HG03442 (cell line): ENCODE measurements around the gene DGKZ.

ENCODE experiments used
- ATAC-seq: cut with Tn5 transposase; IDR thresholded peaks from one replicate; pipeline ENCODE4 v1.9.1; 2021; ENCODE audit warnings: mild to moderate bottlenecking, moderate library complexity; ENCODE audit not compliant: unreplicated experiment

DGKZ gene

GRCh38 chr11:46322759-46323158 is 24.5 kb upstream of the DGKZ start:
- ATAC-seq = no peak

- no peak for ATAC-seq
Measured at GRCh38 chr11:46326813-46327416, 20.3 kb upstream of the DGKZ start.

GRCh38 chr11:46327829-46328228 is 19.4 kb upstream of the DGKZ start:
- no peak for ATAC-seq

GRCh38 chr11:46330154-46330553 is 17.1 kb upstream of the DGKZ start:
- ATAC-seq = no peak

GRCh38 chr11:46330563-46331281 is 16.5 kb upstream of the DGKZ start:
- no peak for ATAC-seq

GRCh38 chr11:46331282-46331984 is 15.8 kb upstream of the DGKZ start:
- ATAC-seq = no peak

- ATAC-seq = no peak
Measured at GRCh38 chr11:46332093-46332567, 15.1 kb upstream of the DGKZ start.

- ATAC-seq = no peak
Measured at GRCh38 chr11:46332568-46333393, 14.5 kb upstream of the DGKZ start.

- no peak for ATAC-seq
Measured at GRCh38 chr11:46333394-46333947, 13.8 kb upstream of the DGKZ start.

- ATAC-seq = no peak
Measured at GRCh38 chr11:46334211-46334610, 13.1 kb upstream of the DGKZ start.

GRCh38 chr11:46335271-46335670 is 12.0 kb upstream of the DGKZ start:
- no peak for ATAC-seq

- no peak for ATAC-seq
Measured at GRCh38 chr11:46335890-46336562, 11.2 kb upstream of the DGKZ start.

GRCh38 chr11:46336563-46337180 is 10.6 kb upstream of the DGKZ start:
- no peak for ATAC-seq

GRCh38 chr11:46337626-46338345 is 9.5 kb upstream of the DGKZ start:
- no peak for ATAC-seq

- no peak for ATAC-seq
Measured at GRCh38 chr11:46338636-46338987, 8.7 kb upstream of the DGKZ start.

- no peak for ATAC-seq
Measured at GRCh38 chr11:46338988-46339666, 8.1 kb upstream of the DGKZ start.

GRCh38 chr11:46339816-46340215 is 7.4 kb upstream of the DGKZ start:
- ATAC-seq = no peak

GRCh38 chr11:46341454-46341853 is 5.8 kb upstream of the DGKZ start:
- no peak for ATAC-seq

GRCh38 chr11:46342239-46342638 is 5.0 kb upstream of the DGKZ start:
- no peak for ATAC-seq
